ENCODE data around the gene SCAF4.
"Not testable (repeated sequence)": the region's sequence is repeated elsewhere in the genome, so short reads cannot be mapped to it uniquely, and the experiment has no call there.

SCAF4 gene

DNA sequence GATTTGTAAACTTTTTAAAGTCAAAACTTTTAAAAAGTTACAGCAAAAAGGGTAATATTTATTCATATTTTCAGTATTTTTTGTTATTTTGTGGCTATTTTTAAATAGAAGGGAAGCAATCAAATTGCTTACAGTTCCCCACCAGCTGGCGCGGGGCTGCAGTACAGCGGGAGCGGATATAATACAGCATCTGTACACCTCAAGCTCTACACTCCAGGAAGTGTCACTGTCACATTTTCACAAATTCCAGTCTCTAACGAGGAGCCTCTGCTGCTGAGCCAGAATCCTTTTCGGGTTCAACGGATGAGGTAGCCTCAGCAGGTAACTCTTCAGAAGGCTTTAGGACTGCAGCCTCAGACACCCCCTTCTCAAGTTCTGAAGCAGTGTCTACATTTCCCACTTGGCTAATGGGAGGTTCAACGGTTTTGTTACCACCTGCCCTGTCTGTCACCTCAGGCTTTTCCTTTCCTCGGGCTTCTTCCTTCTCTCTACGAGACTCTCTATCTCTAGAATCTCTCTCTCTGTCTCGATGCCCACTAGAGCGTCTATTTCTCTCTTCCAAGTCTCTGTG lies 60.7 kb downstream of the SCAF4 start:
- no peak for DNase-seq (ENCODE audit: low read depth)

DNA sequence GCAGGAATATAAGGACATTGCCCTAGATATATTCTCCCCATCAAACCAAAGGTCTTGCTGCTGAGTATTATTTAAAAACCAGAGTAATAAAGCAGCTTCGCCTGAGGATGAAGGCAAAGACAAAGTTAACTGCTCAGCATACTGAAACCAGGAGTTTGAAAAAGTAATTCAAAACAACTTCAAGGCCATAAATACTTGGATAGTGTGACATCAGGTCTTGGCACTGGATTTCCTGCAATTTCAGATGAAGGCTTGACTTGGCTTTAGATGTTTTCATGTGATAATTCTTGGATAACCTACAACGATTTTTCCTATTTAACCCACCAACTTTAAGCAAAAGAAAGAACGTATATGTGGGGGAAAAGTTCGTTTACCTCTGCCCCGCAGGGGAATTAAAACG lies 61.8 kb downstream of the SCAF4 start:
- no peak for DNase-seq (ENCODE audit: low read depth)

DNA sequence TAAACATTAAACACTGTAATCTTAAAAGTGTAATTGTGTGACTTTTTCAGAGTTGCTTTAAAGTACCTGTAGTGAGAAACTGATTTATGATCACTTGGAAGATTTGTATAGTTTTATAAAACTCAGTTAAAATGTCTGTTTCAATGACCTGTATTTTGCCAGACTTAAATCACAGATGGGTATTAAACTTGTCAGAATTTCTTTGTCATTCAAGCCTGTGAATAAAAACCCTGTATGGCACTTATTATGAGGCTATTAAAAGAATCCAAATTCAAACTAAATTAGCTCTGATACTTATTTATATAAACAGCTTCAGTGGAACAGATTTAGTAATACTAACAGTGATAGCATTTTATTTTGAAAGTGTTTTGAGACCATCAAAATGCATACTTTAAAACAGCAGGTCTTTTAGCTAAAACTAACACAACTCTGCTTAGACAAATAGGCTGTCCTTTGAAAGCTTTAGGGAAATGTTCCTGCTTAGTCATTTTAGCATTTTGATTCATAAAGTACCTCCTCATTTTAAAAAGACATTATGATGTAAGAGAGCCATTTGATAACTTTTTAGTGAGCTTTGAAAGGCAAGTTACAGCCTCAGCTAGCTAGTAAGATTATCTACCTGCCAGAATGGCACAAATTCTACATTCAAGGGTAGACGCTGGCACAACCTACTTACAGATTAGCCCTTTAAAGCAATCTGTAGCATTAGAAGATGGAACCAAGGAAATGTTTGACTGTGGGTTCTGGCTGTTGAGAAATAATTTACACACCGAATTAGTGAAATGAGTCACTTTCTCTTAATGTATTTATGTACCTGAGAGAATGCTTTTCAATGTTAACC lies 63.0 kb downstream of the SCAF4 start:
- DNase-seq (ENCODE audit: low read depth), result no peak

GRCh38 chr21:31667639-31668038 lies 64.3 kb downstream of the SCAF4 start:
- DNase-seq (ENCODE audit: low read depth), result no peak

- DNase-seq (ENCODE audit: low read depth), result no peak
These were observed 64.8 kb downstream of the SCAF4 start for GRCh38 chr21:31667132-31667531.

GRCh38 chr21:31666445-31667010 lies 65.4 kb downstream of the SCAF4 start:
- no peak for DNase-seq (ENCODE audit: low read depth)

GRCh38 chr21:31665869-31666268 lies 66.0 kb downstream of the SCAF4 start:
- not testable (repeated sequence) for DNase-seq (ENCODE audit: low read depth)

GRCh38 chr21:31665397-31665796 lies 66.5 kb downstream of the SCAF4 start:
- DNase-seq (ENCODE audit: low read depth), result no peak

DNA sequence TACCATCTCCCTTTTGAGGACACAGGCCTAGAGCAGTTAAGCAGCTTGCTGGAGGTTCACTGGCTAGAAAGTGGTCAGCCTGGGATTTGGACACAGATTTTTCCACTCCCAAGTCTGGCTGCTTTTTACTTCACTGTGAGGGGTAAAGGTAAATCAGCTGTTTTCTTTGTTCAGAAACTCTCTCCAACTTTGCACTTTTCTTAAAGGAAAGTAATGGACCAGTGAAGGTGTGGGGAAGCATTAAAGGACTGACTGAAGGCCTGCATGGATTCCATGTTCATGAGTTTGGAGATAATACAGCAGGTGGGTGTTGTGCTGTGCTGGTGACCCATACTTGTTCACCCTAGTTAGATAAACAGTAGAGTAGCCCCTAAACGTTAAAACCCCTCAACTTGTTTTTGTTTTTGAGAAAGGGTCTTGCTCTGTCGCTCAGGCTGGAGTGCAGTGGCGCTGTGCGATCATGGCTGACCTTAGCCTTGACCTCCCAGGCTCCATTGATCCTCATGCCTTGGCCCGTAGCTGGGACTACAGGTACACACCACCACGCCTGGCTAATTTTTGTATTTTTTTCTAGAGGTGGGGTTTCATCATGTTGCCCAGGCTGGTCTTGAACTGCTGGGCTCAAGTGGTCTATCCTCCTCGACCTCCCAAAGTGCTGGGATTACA lies 68.2 kb downstream of the SCAF4 start:
- DNase-seq (ENCODE audit: low read depth), result no peak

GRCh38 chr21:31660591-31660990 lies 71.3 kb downstream of the SCAF4 start:
- DNase-seq (ENCODE audit: low read depth), result no peak

DNA sequence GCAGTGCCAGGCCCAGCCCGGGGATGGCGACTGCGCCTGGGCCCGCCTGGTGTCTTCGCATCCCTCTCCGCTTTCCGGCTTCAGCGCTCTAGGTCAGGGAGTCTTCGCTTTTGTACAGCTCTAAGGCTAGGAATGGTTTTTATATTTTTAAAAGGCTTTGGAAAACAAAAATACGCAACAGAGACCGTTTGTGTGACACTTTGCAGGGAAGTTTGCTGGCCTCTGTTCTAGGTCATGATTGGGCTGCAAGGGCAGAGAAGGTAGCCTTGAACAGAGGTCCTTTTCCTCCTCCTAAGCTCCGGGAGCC lies 71.7 kb downstream of the SCAF4 start:
- DNase-seq (ENCODE audit: low read depth), result no peak

- DNase-seq (ENCODE audit: low read depth), result peak; percentile 88
These were observed 72.2 kb downstream of the SCAF4 start, which contains the start of gene SOD1 for GRCh38 chr21:31659536-31660258. TSS of gene SOD1 (plus strand) at chr21:31659693. CDS start at chr21:31659770, 77 bp downstream.

DNA sequence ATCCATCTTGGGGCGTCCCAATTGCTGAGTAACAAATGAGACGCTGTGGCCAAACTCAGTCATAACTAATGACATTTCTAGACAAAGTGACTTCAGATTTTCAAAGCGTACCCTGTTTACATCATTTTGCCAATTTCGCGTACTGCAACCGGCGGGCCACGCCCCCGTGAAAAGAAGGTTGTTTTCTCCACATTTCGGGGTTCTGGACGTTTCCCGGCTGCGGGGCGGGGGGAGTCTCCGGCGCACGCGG lies 72.7 kb downstream of the SCAF4 start:
- DNase-seq (ENCODE audit: low read depth), result no peak

GRCh38 chr21:31658053-31658452 lies 73.9 kb downstream of the SCAF4 start:
- no peak for DNase-seq (ENCODE audit: low read depth)

DNA sequence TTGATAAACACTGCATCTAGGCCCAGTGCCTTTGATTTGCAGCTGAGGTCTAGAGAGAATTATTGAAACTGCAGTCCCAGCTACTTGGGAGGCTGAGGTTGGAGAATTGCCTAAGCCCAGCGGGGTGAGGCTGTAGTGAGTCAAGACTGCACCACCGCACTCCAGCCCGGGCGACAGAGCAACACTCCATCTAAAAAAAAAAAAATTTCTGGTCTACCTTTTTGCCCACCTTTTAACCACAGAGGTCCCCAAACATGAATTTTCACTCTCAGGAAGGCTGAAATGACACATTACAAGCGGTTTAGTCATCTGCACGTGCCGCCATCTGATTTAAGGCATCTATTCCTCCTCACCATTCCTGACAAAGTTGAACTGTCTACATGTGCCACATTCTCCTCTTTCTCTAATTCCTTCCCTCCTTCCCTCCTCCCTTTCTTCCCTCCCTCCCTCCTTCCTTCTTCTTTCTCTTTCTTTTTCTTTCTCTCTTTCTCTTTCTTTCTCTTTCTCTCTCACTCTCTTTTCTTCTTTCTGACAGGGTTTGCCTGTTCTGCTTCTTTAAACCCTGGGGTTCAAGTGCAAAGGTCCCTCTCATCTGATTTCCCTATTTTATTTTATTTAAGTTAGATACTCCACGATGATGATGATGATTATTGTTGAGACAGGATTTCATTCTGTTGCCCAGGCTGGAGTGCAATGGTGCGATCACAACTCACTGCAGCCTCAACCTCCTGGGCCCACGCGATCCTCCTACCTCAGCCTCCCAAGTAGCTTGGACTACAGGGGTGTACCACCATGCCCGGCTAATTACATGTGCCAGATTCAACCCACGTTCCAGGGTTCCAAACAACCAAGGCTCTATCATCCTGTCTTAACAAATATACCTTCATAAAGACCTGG lies 75.5 kb downstream of the SCAF4 start:
- peak; percentile 17 for DNase-seq (ENCODE audit: low read depth)

- not testable (repeated sequence) for DNase-seq (ENCODE audit: low read depth)
These were observed 76.9 kb downstream of the SCAF4 start for GRCh38 chr21:31654821-31655580.

DNA sequence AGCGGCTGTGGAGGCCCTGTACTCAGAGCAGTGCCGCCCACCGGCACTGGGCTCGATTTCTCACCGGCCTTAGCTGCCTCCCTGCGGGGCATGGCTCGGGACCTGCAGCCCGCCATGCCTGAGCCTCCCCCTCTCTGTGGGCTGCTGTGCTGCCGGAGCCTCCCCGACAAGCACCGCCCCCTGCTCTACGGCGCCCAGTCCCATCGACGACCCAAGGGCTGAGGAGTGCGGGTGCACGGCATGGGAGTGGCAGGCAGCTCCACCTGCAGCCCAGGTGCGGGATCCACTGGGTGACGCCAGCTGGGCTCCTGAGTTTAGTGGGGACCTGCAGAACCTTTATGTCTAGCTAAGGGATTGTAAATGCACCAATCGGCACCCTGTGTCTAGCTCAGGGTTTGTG lies 77.6 kb downstream of the SCAF4 start:
- no peak for DNase-seq (ENCODE audit: low read depth)

DNA sequence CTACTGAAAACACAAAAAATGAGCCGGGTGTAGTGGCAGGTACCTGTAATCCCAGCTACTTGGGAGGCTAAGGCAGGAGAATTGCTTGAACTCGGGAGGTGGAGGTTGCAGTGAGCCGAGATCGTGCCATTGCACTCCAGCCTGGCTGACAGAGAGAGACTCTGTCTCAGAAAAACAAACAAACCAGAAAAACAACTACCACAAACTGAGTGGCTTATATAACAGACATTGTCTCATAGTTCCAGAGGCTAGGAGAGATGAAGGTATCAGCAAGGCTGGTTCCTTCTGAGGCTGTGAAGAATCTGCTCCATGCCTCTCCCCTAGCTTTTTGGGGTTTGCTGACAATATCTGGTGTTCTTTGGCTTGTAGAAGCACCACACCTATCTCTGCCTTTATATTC lies 80.4 kb downstream of the SCAF4 start:
- not testable (repeated sequence) for DNase-seq (ENCODE audit: low read depth)

DNA sequence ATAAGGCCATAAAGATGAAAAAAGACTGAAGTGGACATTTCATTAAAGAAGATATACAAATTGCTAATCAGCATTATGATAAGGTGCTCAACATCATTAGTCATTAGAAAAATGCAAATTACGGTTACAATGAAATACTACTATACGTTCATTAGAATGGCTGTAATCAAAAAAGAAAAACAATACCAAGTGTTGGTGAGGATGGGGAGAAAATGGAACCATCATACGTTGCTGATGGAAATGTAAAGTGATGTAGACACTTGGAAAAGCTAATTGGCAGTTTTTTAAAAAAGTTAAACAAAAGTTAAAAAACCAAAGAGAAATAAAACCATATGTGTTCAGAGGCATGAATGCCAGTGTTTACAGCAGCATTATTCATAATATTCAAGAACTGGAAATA lies 81.0 kb downstream of the SCAF4 start:
- DNase-seq (ENCODE audit: low read depth), result no peak

- no peak for DNase-seq (ENCODE audit: low read depth)
These were observed 84.3 kb downstream of the SCAF4 start for GRCh38 chr21:31647650-31648049.

DNA sequence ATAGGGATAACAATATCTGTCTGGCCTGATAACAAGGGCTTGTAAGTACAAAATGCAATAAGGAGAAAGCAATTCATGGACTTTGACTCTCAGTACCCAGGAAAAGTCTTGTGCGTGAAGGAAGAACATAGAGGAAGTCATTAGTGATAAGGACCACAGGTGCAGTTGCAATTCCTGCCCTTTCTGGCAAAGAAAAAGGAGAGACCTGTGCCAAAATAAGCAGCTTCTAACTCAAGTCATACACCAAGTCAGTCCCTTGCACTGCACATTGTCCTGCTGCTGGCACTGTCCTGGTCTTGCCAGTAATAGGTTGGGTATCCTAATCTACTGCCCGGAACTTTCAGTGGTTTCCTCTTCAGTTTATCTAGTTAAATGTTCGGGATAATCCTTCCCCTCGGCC lies 87.3 kb downstream of the SCAF4 start:
- DNase-seq (ENCODE audit: low read depth), result no peak
